Airway epithelial cell (primary cell): ENCODE results near the gene DEK. TPM values are rescaled to one million over a fixed set of nuclear protein-coding genes. Genes with fewer than 3 reads are reported as not detected.

ENCODE experiments used
- total RNA-seq: library from RNA; depleted of rRNA; stranded (reverse); fragments of >200 nt; gene quantifications from 2 replicates; pipeline ENCODE4 v1.2.3, GENCODE V29; 2015

The DEK gene
- 120 and 143 TPM in 2 replicates for total RNA-seq

GRCh38 chr6:18264219-18264922 lies at the start of gene DEK:
DEK (minus strand) TSS chr6:18264530; CDS start chr6:18263987, 543 bp downstream.

Other genes with a start within 250 kb of the DEK start
- 1.8 and 3.9 TPM in 2 replicates for gene NHLRC1, start 141.9 kb downstream of the DEK start, total RNA-seq
- gene TPMT, start 109.5 kb downstream of the DEK start, total RNA-seq = 14.9 and 16.9 TPM in 2 replicates
- gene KDM1B, start 109.1 kb downstream of the DEK start, total RNA-seq = 11.7 and 16.0 TPM in 2 replicates
- 32.5 and 38.2 TPM in 2 replicates for gene RNF144B, start 122.8 kb upstream of the DEK start, total RNA-seq